Keratinocyte (primary cell): ENCODE data around the gene KCND2. TPM values are rescaled to one million over a fixed set of nuclear protein-coding genes. Genes with fewer than 3 reads are reported as not detected.

Source experiments
- DNase-seq: peaks from one replicate; pipeline ENCODE4 v3.0.0-alpha.2; 2011; ENCODE audit warnings: low read depth, missing footprints, low spot score
- FAIRE-seq: peaks from 2 replicates; lab custom pipeline; 2011; peaks lifted over from hg19 to GRCh38; lab: Jason Lieb, UNC
- H2AFZ ChIP-seq: 2 replicates; pipeline ENCODE4 v1.6.0; 2012; ENCODE audit warnings: low read length, control low read depth, inconsistent platforms; ENCODE audit not compliant: control insufficient read depth
- H3K27ac ChIP-seq: 2 replicates; pipeline ENCODE4 v1.5.1; 2011; ENCODE audit warnings: low read length; ENCODE audit not compliant: control insufficient read depth, insufficient read depth
- H3K27me3 ChIP-seq: 3 replicates; pipeline ENCODE4 v1.6.0; 2011; ENCODE audit warnings: low read length; ENCODE audit not compliant: control insufficient read depth, insufficient read depth; ENCODE audit errors: extremely low read depth
- H3K36me3 ChIP-seq, 2 experiments: 2 replicates in 1 of 2; 3 replicates in 1 of 2; pipeline ENCODE4 v1.5.1; 2011; ENCODE audit warnings: low read length in 2 of 2, mild to moderate bottlenecking in 1 of 2; ENCODE audit not compliant: control insufficient read depth in 2 of 2, insufficient read depth in 2 of 2; ENCODE audit errors: extremely low read depth in 1 of 2
- H3K4me1 ChIP-seq: 3 replicates; pipeline ENCODE4 v1.5.1; 2011; ENCODE audit warnings: low read length; ENCODE audit not compliant: control insufficient read depth, insufficient read depth; ENCODE audit errors: extremely low read depth
- H3K4me2 ChIP-seq: 3 replicates; pipeline ENCODE4 v1.6.0; 2011; ENCODE audit warnings: low read depth, low read length; ENCODE audit not compliant: control insufficient read depth, insufficient read depth; ENCODE audit errors: extremely low read depth
- H3K4me3 ChIP-seq, 3 experiments: fragments of 200-600 bp in 1 of 3; sonication (generic) in 1 of 3; 2 replicates in 2 of 3; 3 replicates in 1 of 3; pipeline ENCODE4 v1.5.1; 2011 to 2016; ENCODE audit warnings: low read length in 3 of 3, mild to moderate bottlenecking in 3 of 3, control low read depth in 2 of 3, inconsistent platforms in 1 of 3, low read depth in 1 of 3, mixed read lengths in 1 of 3, mixed run types in 1 of 3, moderate library complexity in 1 of 3; ENCODE audit not compliant: control insufficient read depth in 2 of 3, insufficient read depth in 2 of 3; ENCODE audit errors: extremely low read depth in 1 of 3
- H3K79me2 ChIP-seq: 2 replicates; pipeline ENCODE4 v1.6.0; 2012; ENCODE audit warnings: low read length; ENCODE audit not compliant: control insufficient read depth, insufficient read depth
- H3K9ac ChIP-seq: 3 replicates; pipeline ENCODE4 v1.6.0; 2011; ENCODE audit warnings: low read length; ENCODE audit not compliant: control insufficient read depth, insufficient read depth; ENCODE audit errors: extremely low read depth
- H3K9me1 ChIP-seq: 3 replicates; pipeline ENCODE4 v1.6.0; 2011; ENCODE audit warnings: low read length; ENCODE audit not compliant: control insufficient read depth, insufficient read depth; ENCODE audit errors: extremely low read depth
- H3K9me3 ChIP-seq: 2 replicates; pipeline ENCODE4 v1.5.1; 2012; ENCODE audit warnings: low read depth, low read length; ENCODE audit not compliant: control insufficient read depth
- H4K20me1 ChIP-seq: 3 replicates; pipeline ENCODE4 v1.6.0; 2011; ENCODE audit warnings: low read length; ENCODE audit not compliant: control insufficient read depth, insufficient read depth; ENCODE audit errors: extremely low read depth
- CTCF ChIP-seq, 3 experiments: IDR thresholded peaks in 1 of 3; conservative IDR thresholded peaks in 1 of 3; optimal IDR thresholded peaks in 1 of 3; 2 replicates in 2 of 3; 3 replicates in 1 of 3; pipeline versions ENCODE3 to v1.5.1; 2011; ENCODE audit warnings: low read length in 3 of 3, mild to moderate bottlenecking in 3 of 3, moderate library complexity in 2 of 3, control low read depth in 1 of 3, inconsistent platforms in 1 of 3; ENCODE audit not compliant: insufficient read depth in 2 of 3; ENCODE audit errors: extremely low read depth in 1 of 3
- EZH2 ChIP-seq: IDR thresholded peaks from one replicate; pipeline ENCODE4 v1.6.1; 2012; ENCODE audit warnings: inconsistent platforms, mild to moderate bottlenecking, low read length, moderate library complexity
- dilution Hi-C: fragments of 300-500 bp; cut with MboI; formaldehyde crosslinking; loops from one replicate; pipeline ENCODE4 v1.7.0; 2020; ENCODE audit warnings: low sequenced_read_pairs; ENCODE audit not compliant: extremely low pct_ligation_motif_present
- polyA plus RNA-seq, 5 experiments: library from polyadenylated mRNA; depleted of rRNA in 3 of 5; stranded (reverse) in 3 of 5; stranded (forward) in 1 of 5; unstranded in 1 of 5; fragments of >200 nt; gene quantifications; 1 replicate in 1 of 5; 2 replicates in 3 of 5; 3 replicates in 1 of 5; pipeline versions ENCODE4 v1.2.1 to v1.2.3, GENCODE V29; 2011 to 2012; ENCODE audit warnings: missing spikeins in 2 of 5, low read depth in 1 of 5, low replicate concordance in 1 of 5

The KCND2 gene
- polyA plus RNA-seq, 1 donor (not counting 4 experiments of a cell fraction or from before 2014, with no cell fraction given): not detected

GRCh38 chr7:120502132-120502531 lies 229.2 kb downstream of the KCND2 start:
- DNase-seq (no peak), FAIRE-seq (no peak)
- dilution Hi-C loops: no loop called here
- H3K4me2 ChIP-seq: no peak overlapping the region
- H3K9me3 ChIP-seq: no peaks in the 10 kb centered on the region
- H3K9me1 ChIP-seq: no peaks in the 10 kb centered on the region
- no peak overlapping the region for H2AFZ ChIP-seq
- H3K9ac ChIP-seq: no peak overlapping the region
- TF ChIP-seq CTCF (optimal IDR thresholded peaks at IDR 0.05 in 1 of 3, IDR thresholded peaks at IDR 0.05 in 1 of 3, conservative IDR thresholded peaks at IDR 0.05 in 1 of 3; ENCODE audit: extremely low read depth in 1 of 3, insufficient read depth in 2 of 3, low read length in 3 of 3): no peak
- no peak for TF ChIP-seq EZH2
- H3K4me3 ChIP-seq: no peak overlapping the region
- H3K36me3 ChIP-seq: no peaks in the 10 kb centered on the region
- H4K20me1 ChIP-seq: no peaks in the 10 kb centered on the region
- no peaks in the 10 kb centered on the region for H3K4me1 ChIP-seq
- no peaks in the 10 kb centered on the region for H3K79me2 ChIP-seq
- H3K27ac ChIP-seq: no peak overlapping the region
- H3K27me3 ChIP-seq: no peaks in the 10 kb centered on the region

GRCh38 chr7:120502825-120503224 lies 229.8 kb downstream of the KCND2 start:
- DNase-seq (no peak), FAIRE-seq (no peak)
- H3K36me3 ChIP-seq: no peaks in the 10 kb centered on the region
- no peaks in the 10 kb centered on the region for H3K79me2 ChIP-seq
- no peaks in the 10 kb centered on the region for H3K9me3 ChIP-seq
- H3K27me3 ChIP-seq: no peaks in the 10 kb centered on the region
- H3K4me3 ChIP-seq: no peak overlapping the region
- dilution Hi-C loops: no loop called here
- no peaks in the 10 kb centered on the region for H3K4me1 ChIP-seq
- H3K9ac ChIP-seq: no peak overlapping the region
- H3K27ac ChIP-seq: no peak overlapping the region
- no peak overlapping the region for H2AFZ ChIP-seq
- no peaks in the 10 kb centered on the region for H4K20me1 ChIP-seq
- H3K4me2 ChIP-seq: no peak overlapping the region
- TF ChIP-seq CTCF (optimal IDR thresholded peaks at IDR 0.05 in 1 of 3, IDR thresholded peaks at IDR 0.05 in 1 of 3, conservative IDR thresholded peaks at IDR 0.05 in 1 of 3; ENCODE audit: extremely low read depth in 1 of 3, insufficient read depth in 2 of 3, low read length in 3 of 3) (no peak), EZH2 (no peak)
- H3K9me1 ChIP-seq: no peaks in the 10 kb centered on the region
